Gastroesophageal sphincter (tissue), 4 donors: Measurements from ENCODE around the gene PRKCQ. TPM values are rescaled to one million over a fixed set of nuclear protein-coding genes. Genes with fewer than 3 reads are reported as not detected.

Experiments used
- ATAC-seq: fragments of 150-250 bp; one replicate; pipeline ENCODE4 v1.9.1; 2016; ENCODE audit warnings: mild to moderate bottlenecking, moderate library complexity
- H3K27ac ChIP-seq, 4 donors: fragments of 200-600 bp; sonication (generic) in 3 of 4; 1 replicate in 3 of 4; 2 replicates in 1 of 4; pipeline ENCODE4 v1.5.1; 2016 to 2019
- H3K27me3 ChIP-seq: fragments of 200-600 bp; sonication (generic); one replicate; pipeline ENCODE4 v1.5.1; 2019
- H3K36me3 ChIP-seq, 2 donors: fragments of 200-600 bp; sonication (generic); one replicate each; pipeline ENCODE4 v1.5.1; 2019; ENCODE audit warnings: control low read depth in 1 of 2
- H3K4me1 ChIP-seq, 3 donors: fragments of 200-600 bp; sonication (generic); 1 replicate in 2 of 3; 2 replicates in 1 of 3; pipeline ENCODE4 v1.5.1; 2016 to 2019; ENCODE audit warnings: control low read depth in 2 of 3
- H3K4me3 ChIP-seq, 2 donors: fragments of 200-600 bp; sonication (generic); one replicate each; pipeline ENCODE4 v1.5.1; 2019; ENCODE audit warnings: mild to moderate bottlenecking in 1 of 2, moderate library complexity in 1 of 2
- H3K9me3 ChIP-seq, 3 donors: fragments of 200-600 bp; sonication (generic); one replicate each; pipeline ENCODE4 v1.5.1; 2017 to 2019; ENCODE audit warnings: control low read depth in 2 of 3
- EP300 ChIP-seq: sonication (generic); formaldehyde crosslinking; IDR thresholded peaks from one replicate; pipeline ENCODE4 v1.6.1; 2017; ENCODE audit warnings: antibody characterized with exemption, mild to moderate bottlenecking
- POLR2A ChIP-seq, 2 donors: fragments of 450-650 bp; IDR thresholded peaks; one replicate each; pipeline ENCODE4 v1.6.1; 2017; ENCODE audit warnings: antibody characterized with exemption in 2 of 2, mild to moderate bottlenecking in 2 of 2, moderate library complexity in 1 of 2
- POLR2AphosphoS5 ChIP-seq: sonication (generic); formaldehyde crosslinking; IDR thresholded peaks from one replicate; pipeline ENCODE4 v1.6.1; 2017; ENCODE audit warnings: antibody characterized with exemption
- WGBS, 2 donors: methylation state at CpG; one replicate each; pipeline ENCODE4 v1.1.5; 2018; ENCODE audit warnings: low coverage in 1 of 2; 5-methylcytosine and 5-hydroxymethylcytosine counted together
- total RNA-seq, 4 donors: library from RNA; depleted of rRNA; stranded (reverse); fragments of >200 nt; gene quantifications; one replicate each; pipeline ENCODE4 v1.1.0, GENCODE V29; 2016
- TF ChIP-seq, protein P1 (sequence below), 4 experiments: fragments of 200-600 bp in 2 of 4; fragments of 450-650 bp in 2 of 4; sonication (generic) in 1 of 4; IDR thresholded peaks; one replicate each; pipeline ENCODE4 v1.5.1; 2017 to 2019; ENCODE audit warnings: antibody characterized with exemption in 4 of 4, mild to moderate bottlenecking in 2 of 4, moderate library complexity in 2 of 4

The PRKCQ gene
- total RNA-seq, 4 donors from 2014 or later = 2.0 to 7.6 (median 4.3) TPM

DNA sequence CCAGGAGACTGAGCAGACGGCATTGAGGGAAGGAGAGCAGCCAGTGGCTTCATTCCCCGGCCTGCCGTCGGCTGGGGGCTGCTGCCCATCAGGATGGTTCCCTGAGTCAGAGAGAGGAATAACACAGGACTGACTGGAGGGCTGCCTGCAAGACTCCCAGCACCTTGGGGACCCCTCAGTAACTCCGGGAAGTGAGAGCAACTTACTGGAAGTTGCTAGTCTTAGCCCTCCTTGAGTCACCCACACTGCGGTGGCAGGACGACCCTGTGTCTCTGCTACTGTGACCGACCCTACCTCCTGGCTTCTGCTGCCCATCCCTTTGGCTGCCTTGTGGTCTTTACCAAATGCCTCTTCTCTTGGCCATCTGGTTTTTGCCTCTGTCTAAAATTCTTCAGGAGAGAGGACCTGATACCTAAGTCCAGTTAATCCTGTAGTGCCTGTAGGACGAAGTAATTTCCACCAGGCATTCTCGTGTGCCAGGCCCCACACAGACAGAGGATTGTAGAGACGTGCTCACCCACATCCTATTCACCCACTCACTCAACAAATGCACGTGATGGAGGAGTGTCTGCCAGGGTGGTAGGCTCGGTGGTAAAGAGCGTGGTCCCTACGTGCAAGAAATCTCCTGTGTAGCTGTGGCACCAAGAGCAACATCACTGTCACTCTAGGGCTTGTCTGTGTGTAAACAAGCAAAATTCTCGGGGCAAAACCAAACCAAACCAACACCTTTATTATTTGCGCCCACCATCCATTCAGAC, 156.5 kb downstream of the PRKCQ start:
- WGBS, 2 donors = 90 to 100% methylated on average over 1 to 8 of the region's 17 CpGs
- TF ChIP-seq POLR2AphosphoS5 = no peak
- no peak for TF ChIP-seq EP300
- TF ChIP-seq POLR2A (IDR thresholded peaks at IDR 0.05) = no peak
- TF ChIP-seq, protein P1, sequence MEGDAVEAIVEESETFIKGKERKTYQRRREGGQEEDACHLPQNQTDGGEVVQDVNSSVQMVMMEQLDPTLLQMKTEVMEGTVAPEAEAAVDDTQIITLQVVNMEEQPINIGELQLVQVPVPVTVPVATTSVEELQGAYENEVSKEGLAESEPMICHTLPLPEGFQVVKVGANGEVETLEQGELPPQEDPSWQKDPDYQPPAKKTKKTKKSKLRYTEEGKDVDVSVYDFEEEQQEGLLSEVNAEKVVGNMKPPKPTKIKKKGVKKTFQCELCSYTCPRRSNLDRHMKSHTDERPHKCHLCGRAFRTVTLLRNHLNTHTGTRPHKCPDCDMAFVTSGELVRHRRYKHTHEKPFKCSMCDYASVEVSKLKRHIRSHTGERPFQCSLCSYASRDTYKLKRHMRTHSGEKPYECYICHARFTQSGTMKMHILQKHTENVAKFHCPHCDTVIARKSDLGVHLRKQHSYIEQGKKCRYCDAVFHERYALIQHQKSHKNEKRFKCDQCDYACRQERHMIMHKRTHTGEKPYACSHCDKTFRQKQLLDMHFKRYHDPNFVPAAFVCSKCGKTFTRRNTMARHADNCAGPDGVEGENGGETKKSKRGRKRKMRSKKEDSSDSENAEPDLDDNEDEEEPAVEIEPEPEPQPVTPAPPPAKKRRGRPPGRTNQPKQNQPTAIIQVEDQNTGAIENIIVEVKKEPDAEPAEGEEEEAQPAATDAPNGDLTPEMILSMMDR (IDR thresholded peaks at IDR 0.05) = no peak
- H3K4me3 ChIP-seq = no peak overlapping the region

DNA sequence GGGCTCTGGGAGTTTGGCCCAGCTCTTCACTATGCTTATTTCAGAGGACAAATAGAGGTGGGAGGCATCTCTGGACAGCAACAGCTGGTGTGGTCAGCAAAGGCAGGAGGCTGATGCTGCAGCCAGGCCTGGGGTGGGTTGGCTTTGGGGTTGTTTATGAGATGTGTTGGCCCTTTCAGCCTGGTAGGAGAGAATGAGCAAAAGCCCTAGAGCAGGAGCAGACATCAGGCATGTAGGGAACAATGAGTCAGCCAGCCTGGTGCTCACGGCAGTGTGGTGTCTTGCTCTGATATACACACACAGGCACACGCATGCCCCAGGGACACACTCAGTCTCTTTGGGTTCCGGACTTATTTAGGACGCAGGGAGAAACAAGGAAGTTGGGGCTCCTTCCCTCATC, 157.1 kb downstream of the PRKCQ start:
- no peak overlapping the region for H3K4me3 ChIP-seq
- TF ChIP-seq POLR2A (IDR thresholded peaks at IDR 0.05) (no peak), POLR2AphosphoS5 (no peak), EP300 (no peak)
- TF ChIP-seq, protein P1 (IDR thresholded peaks at IDR 0.05) = no peak
- H3K36me3 ChIP-seq = no peaks in the 10 kb centered on the region
- H3K9me3 ChIP-seq = no peaks in the 10 kb centered on the region
- H3K4me1 ChIP-seq = no peaks in the 10 kb centered on the region
- no peaks in the 10 kb centered on the region for H3K27me3 ChIP-seq
- no peak overlapping the region for H3K27ac ChIP-seq
- WGBS, 2 donors = 33 to 100% methylated on average over 1 of the region's 4 CpGs
- ATAC-seq = no peak

More for the DNA sequence above, 156.5 kb downstream of the PRKCQ start:
- Histone ChIP-seq H3K36me3 (no peaks in the 10 kb centered on the region), H3K27me3 (no peaks in the 10 kb centered on the region), H3K9me3 (no peaks in the 10 kb centered on the region), H3K27ac (no peak overlapping the region), H3K4me1 (no peaks in the 10 kb centered on the region)
- no peak for ATAC-seq

DNA sequence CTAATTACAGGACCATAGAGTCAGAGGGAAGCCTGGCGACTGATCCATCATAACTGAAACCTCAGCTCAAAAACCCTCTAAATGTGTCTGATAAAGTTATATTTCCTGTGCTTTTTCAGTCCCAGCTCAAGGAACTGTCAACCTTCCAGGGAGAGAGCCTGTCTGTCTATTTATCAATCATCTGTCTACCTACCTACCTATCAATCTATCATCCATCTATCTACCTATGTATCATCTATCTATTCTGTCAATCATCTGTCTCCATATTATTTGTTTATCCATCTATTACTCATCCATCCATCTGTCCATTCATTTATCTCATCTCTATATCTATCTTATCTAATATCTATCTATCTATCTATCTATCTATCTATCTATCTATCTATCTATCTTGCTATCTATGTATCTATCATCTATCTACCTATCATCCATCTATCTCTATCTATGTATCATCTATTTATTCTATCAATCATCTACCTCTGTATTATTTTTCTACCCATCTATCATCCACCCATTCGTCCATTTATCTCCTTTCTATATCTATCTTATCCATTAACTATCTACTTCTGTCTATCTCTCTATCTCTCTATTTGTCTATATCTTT, 161.4 kb downstream of the PRKCQ start:
- Histone ChIP-seq H3K9me3 (no peaks in the 10 kb centered on the region), H3K36me3 (no peaks in the 10 kb centered on the region), H3K4me3 (no peak overlapping the region), H3K27me3 (no peaks in the 10 kb centered on the region), H3K27ac (no peak overlapping the region), H3K4me1 (no peaks in the 10 kb centered on the region)
- TF ChIP-seq EP300 = no peak
- TF ChIP-seq, protein P1 (IDR thresholded peaks at IDR 0.05) = no peak
- TF ChIP-seq POLR2AphosphoS5 = no peak
- TF ChIP-seq POLR2A (IDR thresholded peaks at IDR 0.05) = no peak
- no peak for ATAC-seq
- 67 to 80% methylated on average over 1 to 2 of the region's 2 CpGs for WGBS, 2 donors

DNA sequence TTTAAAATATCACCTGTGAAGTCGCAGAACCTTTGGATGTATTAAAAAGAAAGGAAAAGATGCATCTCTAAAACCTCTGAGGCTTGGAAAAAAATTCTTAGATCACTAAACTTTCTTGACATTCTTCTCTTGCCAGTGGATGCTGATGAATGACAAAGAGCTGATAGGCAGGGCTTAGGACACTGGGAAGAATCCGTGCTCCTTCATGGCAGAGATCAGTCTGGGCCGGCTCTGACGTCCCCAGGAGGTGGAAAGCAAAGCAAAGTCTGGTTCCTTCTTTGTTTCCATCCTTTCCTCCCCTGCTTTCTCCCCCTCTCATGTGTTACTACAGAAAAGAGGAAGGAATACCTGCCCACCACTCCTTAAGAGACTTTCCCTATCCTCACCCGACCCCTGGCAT, 161.9 kb downstream of the PRKCQ start:
- H3K4me1 ChIP-seq = no peaks in the 10 kb centered on the region
- 41 to 44% methylated on average over 3 to 4 of the region's 5 CpGs for WGBS, 2 donors

More for the DNA sequence above, 161.9 kb downstream of the PRKCQ start:
- no peak for TF ChIP-seq POLR2A (IDR thresholded peaks at IDR 0.05)
- TF ChIP-seq POLR2AphosphoS5 = no peak
- TF ChIP-seq, protein P1 (IDR thresholded peaks at IDR 0.05) = no peak
- no peak for TF ChIP-seq EP300
- no peaks in the 10 kb centered on the region for H3K27me3 ChIP-seq
- no peak overlapping the region for H3K27ac ChIP-seq
- H3K9me3 ChIP-seq = no peaks in the 10 kb centered on the region
- ATAC-seq = no peak
- H3K36me3 ChIP-seq = no peaks in the 10 kb centered on the region
- no peak overlapping the region for H3K4me3 ChIP-seq
